ENCODE measurements around the gene HTRA3.

The HTRA3 gene

DNA sequence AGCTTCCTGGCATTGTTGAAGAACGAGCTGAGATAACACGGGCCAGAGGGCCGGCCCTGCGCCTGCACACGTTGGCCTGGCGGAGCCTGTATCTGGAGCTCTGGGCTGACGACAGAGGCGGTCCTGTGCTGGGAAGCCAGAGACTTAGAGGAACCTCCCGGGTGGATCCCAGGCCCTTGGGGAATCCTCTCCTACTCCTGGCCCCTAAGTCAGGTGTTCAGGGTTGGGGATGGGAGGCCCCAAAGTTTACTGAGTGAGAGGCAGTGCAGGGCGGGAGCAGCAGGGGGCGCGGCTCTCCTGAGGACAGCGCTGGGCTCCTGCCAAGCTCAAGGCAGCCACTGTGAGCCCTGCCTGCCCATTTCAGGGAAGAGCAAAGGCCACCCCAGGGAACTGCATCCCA lies 2.5 kb upstream of the HTRA3 start:
- DNase-seq (ENCODE audit: low read depth) = no peak

DNA sequence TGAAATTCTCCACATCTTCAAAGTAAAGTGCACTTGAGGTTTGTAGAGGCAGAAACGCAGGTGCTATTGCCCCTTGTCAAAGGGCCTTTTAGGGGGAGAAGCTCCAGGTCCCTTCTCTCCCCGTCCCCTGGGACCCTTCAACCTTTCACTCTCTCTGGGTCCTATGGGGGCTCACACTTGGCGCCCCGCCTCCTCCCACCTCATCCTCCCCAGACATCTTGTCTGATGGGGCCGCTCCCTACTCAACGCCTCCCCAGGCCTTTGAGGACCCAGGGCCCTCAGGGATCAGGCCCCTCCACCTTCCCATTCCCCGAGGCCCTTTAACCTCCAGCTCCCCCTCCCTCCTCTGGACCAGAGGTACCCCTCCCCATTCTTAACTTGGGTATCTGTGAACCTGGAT lies 1.3 kb upstream of the HTRA3 start:
- DNase-seq (ENCODE audit: low read depth) = no peak

DNA sequence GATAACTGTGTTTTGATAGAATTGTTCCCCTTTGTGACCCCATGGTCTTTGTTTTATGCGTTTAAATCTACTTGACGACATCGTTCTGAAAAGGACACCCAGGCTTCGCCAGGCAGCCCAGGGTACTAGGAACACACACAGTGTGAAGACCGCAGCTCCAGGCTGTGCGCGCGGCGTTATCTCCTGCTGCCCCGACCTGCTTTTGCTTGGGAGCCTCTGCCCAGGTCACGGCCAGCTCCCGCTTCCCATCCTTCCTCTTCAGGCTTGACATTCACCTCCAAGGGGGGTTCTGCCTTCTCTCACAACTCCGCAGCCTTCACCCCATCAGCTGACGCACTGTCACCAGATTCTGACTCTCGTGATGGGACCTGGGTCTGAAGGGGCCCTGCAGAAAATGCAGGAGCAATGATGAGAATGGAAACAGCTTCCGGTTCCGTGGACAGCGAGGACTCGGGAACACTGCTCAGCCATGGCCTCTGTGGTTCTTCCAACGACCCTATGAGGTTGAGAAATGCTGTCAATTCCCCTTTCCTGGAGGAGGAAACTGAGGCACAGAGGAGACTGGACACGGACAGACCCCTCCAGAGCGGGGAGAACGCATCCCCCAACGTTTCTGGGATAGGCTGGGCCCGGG lies 536 bp upstream of the HTRA3 start:
- no peak for DNase-seq (ENCODE audit: low read depth)

DNA sequence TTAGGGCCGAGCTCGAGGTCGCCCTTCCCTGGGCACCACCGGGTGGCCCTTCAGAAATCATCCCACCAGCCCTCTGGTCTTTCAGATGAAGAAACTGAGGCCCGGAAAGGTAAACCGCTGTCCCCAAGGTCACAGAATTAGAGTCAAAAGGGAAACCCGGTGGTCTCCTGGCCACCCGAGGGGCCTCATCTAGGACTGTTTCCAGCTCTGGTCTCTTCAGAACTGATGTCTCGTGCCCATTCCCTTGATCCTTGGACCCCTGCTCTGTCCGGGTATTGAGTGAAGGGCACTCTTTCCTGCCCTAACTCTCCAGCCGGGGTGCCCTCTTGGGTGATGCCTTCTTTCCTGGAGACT lies 841 bp downstream of the HTRA3 start:
- no peak for DNase-seq (ENCODE audit: low read depth)

GRCh38 chr4:8270912-8271815 lies 1.6 kb downstream of the HTRA3 start:
- no peak for DNase-seq (ENCODE audit: low read depth)

DNA sequence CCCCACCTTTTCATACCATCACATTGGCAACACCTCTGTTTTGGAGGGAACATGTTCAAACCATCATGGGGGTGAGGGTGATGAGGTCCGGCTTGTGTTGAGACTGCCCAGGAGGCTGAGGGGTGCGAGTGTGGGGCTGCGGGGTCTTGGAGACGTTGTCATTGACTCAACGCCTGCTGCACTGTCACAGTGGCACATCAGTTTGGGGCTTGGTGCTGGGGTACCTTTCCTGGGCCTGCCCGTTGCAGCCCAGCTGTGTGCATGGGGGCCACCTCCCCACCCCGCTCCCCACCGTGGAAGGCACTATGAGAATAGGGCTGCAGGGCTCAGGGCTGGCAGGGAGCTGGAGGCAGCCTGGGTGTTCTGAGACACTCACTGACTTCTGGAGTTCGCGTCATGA lies 2.3 kb downstream of the HTRA3 start:
- DNase-seq (ENCODE audit: low read depth) = no peak

GRCh38 chr4:8272472-8273428 lies 3.2 kb downstream of the HTRA3 start:
- DNase-seq (ENCODE audit: low read depth) = no peak

GRCh38 chr4:8273450-8273849 lies 3.9 kb downstream of the HTRA3 start:
- DNase-seq (ENCODE audit: low read depth) = no peak

- no peak for DNase-seq (ENCODE audit: low read depth)
Observed at GRCh38 chr4:8274066-8274652, 4.6 kb downstream of the HTRA3 start.

- DNase-seq (ENCODE audit: low read depth) = no peak
Observed at GRCh38 chr4:8274765-8275547, 5.4 kb downstream of the HTRA3 start.

GRCh38 chr4:8275548-8275910 lies 6.0 kb downstream of the HTRA3 start:
- no peak for DNase-seq (ENCODE audit: low read depth)

DNA sequence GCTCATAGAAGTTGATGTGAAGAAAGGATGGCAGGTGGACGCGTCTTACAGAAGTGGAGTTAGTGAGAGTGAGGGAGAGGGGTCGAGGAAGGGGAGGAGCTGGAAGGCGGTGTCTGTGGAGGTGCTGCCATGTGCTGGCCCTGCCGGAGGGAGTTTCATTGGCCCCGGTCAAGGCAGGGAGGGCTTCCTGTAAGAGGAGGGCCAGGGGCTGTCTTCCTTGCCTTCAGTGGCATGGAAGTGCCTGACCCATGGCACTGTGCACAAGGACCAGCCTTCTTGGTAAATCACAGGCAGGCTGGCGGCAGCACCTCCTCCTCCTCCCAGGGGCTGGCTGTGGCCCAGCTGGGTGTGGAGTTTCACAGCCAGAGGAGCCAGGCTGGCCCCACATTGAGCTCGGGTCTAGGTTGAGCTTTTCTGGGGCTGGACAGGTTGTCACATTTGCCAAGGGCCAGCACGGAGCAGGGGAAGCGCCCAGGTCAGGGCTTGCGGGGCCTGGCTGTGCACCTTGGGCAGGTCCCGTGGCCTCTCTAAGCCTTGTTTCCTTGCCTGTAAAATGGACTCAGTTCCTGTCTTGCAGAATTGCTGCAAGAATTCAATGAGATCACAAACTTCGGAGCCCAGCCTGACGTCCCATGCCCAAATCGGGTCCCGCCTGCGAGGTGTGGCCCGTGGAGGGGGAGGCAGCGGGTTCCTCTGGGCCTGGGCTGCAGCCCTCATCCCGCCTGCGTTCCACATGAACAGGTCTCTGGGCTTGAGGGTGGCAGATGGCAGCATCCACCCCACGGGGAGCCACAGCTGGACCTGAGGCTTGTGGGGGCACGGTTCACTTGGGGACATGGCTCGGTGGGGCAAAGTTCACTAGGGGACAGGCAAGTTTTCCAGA lies 7.0 kb downstream of the HTRA3 start:
- DNase-seq (ENCODE audit: low read depth) = no peak

GRCh38 chr4:8277356-8278008 lies 7.9 kb downstream of the HTRA3 start:
- no peak for DNase-seq (ENCODE audit: low read depth)

DNA sequence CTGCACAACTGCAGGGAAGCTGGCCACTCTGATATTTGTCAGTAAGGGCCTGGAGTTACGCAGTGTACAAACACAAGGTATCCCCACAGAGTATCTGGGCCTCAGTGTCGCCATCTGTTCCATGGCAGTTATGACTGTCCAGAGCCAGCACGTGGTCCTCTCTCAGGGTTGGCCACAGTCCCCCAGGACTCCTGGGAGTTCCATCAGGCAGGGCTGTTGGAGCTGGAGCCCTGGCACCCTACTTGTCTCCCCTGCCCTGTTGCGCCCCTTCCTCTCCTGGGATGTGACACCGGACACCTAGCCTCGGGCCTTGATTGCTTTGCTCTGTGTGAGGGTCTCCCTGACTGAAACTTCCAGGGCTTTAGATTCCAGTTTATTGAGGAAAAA lies 8.4 kb downstream of the HTRA3 start:
- DNase-seq (ENCODE audit: low read depth) = no peak

GRCh38 chr4:8278421-8279287 lies 9.1 kb downstream of the HTRA3 start:
- DNase-seq (ENCODE audit: low read depth) = no peak

- DNase-seq (ENCODE audit: low read depth) = no peak
Observed at GRCh38 chr4:8279321-8280157, 10.0 kb downstream of the HTRA3 start.

- DNase-seq (ENCODE audit: low read depth) = no peak
Observed at GRCh38 chr4:8280158-8280875, 10.8 kb downstream of the HTRA3 start.

All from stimulated activated CD8-positive, alpha-beta memory T cell treated with anti-CD3 and anti-CD28 coated beads, Interleukin-15, amount 100 ng/mL, for 24 hours (primary cell).